AG10803 (cell line): ENCODE data around the gene DNAL4.
A peak's percentile ranks its signal among the peaks of the same experiment; 100 is the strongest.

Experiments
- DNase-seq: peaks from one replicate; pipeline ENCODE4 v3.0.0; 2010; ENCODE audit warnings: low read depth
- H3K4me3 ChIP-seq: 2 replicates; pipeline ENCODE4 v1.5.1; 2011; ENCODE audit warnings: mild to moderate bottlenecking, low read length, control low read depth
- TF ChIP-seq, protein P1 (sequence below): conservative IDR thresholded peaks from 2 replicates; pipeline ENCODE4 v1.5.1; 2011; ENCODE audit warnings: mild to moderate bottlenecking, low read length, control low read depth, inconsistent platforms

DNAL4 gene, protein sequence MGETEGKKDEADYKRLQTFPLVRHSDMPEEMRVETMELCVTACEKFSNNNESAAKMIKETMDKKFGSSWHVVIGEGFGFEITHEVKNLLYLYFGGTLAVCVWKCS

DNA sequence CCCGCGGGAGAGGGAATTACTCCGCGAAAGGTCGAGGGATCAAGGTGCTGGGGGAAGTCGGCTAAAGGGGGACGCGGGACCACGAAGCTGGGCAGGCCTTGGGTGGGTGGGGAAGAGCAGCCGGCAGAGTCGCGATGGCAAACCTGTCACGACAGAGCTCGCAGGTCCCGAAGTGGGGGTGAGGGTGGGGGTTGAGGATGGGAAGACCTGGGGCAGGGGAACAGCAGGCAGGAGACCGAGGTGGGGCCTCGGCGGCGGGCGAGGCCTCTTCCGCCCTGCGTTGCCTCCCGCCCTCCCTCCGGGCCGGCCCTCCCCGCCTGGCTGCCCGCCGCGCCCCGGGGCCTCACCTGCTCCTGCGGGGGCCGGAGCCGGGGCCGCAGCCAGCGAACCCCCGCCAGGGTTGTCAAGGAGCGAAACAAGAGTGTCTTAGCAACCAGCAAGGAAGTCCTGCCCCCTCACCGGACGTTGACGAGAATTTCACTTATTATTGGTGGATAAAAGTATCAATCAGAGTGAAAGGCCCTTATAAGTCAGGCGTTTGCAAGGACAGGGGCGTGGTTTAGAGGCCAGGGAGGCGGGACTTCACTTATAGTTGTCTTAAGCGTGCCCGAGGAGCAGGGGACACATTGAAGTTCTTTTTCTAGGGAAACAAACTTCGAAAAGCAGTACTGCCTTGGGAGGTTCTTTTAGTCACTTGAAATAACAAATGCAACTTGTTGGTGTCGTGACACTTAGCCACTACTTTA lies at the start of gene DNAL4:
Gene DNAL4, minus strand, starts transcription at position 423 of the 746 bp plus-strand sequence. CDS start 11,412 bp downstream, outside the sequence.
- TF ChIP-seq, protein P1, sequence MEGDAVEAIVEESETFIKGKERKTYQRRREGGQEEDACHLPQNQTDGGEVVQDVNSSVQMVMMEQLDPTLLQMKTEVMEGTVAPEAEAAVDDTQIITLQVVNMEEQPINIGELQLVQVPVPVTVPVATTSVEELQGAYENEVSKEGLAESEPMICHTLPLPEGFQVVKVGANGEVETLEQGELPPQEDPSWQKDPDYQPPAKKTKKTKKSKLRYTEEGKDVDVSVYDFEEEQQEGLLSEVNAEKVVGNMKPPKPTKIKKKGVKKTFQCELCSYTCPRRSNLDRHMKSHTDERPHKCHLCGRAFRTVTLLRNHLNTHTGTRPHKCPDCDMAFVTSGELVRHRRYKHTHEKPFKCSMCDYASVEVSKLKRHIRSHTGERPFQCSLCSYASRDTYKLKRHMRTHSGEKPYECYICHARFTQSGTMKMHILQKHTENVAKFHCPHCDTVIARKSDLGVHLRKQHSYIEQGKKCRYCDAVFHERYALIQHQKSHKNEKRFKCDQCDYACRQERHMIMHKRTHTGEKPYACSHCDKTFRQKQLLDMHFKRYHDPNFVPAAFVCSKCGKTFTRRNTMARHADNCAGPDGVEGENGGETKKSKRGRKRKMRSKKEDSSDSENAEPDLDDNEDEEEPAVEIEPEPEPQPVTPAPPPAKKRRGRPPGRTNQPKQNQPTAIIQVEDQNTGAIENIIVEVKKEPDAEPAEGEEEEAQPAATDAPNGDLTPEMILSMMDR: no peak
- peak; percentile 98 for DNase-seq
- peak within 1 kb of the TSS; percentile 96 for H3K4me3 ChIP-seq

DNA sequence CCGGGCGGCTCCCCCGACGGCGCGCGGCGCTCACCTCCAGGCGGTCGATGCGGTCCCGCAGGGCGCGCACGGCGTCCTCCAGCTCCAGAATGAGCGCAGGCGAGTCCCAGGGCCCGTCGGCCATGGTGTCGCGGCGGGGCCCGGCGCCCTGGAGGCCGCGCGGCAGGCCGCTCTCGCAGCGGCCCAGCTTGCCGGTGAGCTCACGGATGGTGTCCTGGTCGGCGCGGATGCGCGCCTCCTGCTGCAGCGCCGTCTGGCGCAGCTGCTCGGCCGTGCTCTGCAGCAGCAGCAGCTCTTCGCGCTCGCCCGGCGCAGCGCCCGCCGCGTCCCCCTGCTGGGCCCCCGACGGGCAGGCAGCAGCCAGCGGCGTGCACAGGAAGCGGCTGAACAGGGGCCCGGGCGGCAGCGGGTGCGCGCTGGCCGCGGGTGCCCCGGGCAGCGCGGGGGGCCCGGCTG lies 49.3 kb upstream of the DNAL4 start:
- DNase-seq: peak; percentile 70
- TF ChIP-seq, protein P1: peak; percentile 16; the same call in 1 of the 2 replicates
- H3K4me3 ChIP-seq: peak overlapping the region; percentile 26

DNA sequence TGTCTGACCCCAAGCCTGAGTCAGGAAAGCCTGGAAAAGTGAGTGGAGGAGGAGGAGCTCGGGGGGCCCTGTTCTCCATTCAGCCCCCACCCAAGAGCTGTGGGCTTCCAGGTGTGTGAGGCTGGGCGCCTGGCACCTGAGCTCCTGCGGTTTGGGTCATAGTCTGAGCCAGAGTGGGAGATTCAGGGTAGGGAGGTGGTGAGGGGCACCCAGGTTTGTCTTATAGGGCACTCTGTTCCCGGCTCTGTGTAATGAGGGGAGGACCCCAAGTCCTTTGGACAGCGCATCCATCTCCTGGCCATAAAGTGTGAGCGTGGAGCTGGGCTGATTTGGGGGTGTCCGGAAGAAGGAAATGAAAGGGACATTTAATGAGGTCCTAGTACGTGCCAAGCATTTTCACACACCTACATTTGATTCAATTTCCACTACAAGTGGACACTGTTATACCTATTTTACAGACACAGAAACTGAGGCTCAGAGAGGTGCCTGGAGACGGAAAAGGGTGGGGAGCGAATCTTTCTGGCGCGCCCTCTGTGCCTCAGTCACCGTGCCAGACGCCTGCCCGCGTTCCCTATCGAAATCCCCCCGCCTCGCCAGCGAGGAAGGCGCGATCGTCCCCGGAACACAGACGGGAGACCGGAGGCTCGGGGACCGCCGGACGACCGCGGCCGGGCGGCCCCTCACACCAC lies 48.7 kb upstream of the DNAL4 start:
- no peak for DNase-seq
- TF ChIP-seq, protein P1: no peak
- H3K4me3 ChIP-seq: peak overlapping the region; percentile 26

DNA sequence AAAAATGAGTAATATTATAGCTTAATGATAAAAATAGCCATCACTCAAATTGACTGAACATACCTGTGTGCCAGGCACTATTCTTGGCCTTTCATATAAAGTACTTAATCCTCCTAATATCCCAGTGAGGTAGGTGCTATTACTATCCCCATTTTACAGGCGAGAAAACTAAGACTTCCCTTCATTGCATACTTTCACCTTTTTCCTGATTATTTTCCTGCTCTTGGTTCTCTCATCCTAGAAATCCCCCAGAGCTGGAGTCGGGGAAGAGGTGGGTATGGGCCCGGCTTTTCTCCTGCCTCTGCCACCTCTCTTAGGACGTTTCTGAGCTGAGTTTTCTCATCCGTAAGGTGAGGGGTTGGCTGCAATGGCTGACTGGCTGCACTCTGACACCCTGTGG lies 47.7 kb upstream of the DNAL4 start:
- no peak overlapping the region for H3K4me3 ChIP-seq
- TF ChIP-seq, protein P1: no peak
- no peak for DNase-seq

DNA sequence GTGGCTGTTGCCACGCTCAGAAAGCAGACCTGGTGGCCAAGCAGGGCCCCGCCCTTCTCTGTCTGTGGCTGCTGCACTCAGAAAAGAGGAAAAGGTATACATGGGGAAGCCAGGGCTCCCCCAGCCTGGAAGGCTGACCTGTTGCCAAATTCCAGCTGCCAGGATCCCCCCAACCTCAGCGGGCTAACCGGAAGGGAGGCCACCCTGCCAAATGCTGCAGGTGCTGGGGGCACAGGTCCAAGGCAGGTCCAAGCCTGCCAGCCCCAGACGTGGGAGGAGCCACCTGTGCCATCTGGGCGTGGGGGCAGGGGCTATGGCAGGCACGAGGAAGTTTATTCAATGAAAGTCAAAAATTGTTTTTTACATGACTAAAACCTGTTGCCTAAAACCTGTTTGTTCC lies 47.3 kb upstream of the DNAL4 start:
- TF ChIP-seq, protein P1: no peak
- no peak for DNase-seq
- H3K4me3 ChIP-seq: no peak overlapping the region

DNA sequence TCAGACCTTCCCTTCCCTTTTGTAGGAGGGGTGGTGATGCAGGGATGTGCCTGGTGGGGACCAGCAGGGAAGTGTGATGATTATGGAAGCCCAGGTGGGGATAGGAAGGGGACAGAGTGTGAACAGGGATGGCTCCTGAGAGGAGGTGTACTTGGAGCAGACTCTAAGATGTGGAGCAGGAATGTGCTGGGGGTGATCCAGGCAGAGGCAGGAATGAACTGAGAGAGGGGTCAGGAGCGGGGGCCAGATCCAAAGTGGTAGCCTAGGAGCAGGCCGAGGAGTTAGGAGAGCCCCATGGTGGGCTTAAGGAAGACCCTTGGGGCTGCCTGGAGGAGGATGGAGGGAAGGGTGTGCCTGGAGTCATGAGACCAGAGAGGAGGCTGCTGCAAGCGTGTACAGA lies 46.2 kb upstream of the DNAL4 start:
- no peak overlapping the region for H3K4me3 ChIP-seq
- no peak for DNase-seq

More for the DNA sequence above, 46.2 kb upstream of the DNAL4 start:
- TF ChIP-seq, protein P1: no peak
